ENCODE results near the gene MATCAP1. TPM values are rescaled to one million over a fixed set of nuclear protein-coding genes. Genes with fewer than 3 reads are reported as not detected.

The MATCAP1 gene
- total and polyA plus RNA-seq, 2 donors (not counting 1 experiment from before 2014, with no cell fraction given), result 16.6 to 28.4 TPM

- DNase-seq (ENCODE audit: low read depth in 2 of 2), result peak in 1 of 2 donors; percentile 15
- H3K9me3 ChIP-seq (ENCODE audit: control insufficient read depth, insufficient read depth, low read depth, low read length), result no peaks in the 10 kb centered on the region
- no peaks in the 10 kb centered on the region for H3K79me2 ChIP-seq (ENCODE audit: control insufficient read depth, insufficient read depth, low read length)
- no peak overlapping the region for H3K9ac ChIP-seq (ENCODE audit: insufficient read depth, low read length)
- H3K4me2 ChIP-seq (ENCODE audit: extremely low read depth, insufficient read depth, low read length), result no peak overlapping the region
- H2AFZ ChIP-seq (ENCODE audit: low read length), result no peak overlapping the region
- peak; percentile 23 for TF ChIP-seq EZH2 (IDR thresholded peaks at IDR 0.05; ENCODE audit: low read length, missing control alignments)
- TF ChIP-seq CTCF (conservative IDR thresholded peaks at IDR 0.05 in 1 of 2, IDR thresholded peaks at IDR 0.05 in 1 of 2; ENCODE audit: low read depth in 1 of 2, low read length in 2 of 2), result no peak
- H3K4me1 ChIP-seq (ENCODE audit: control insufficient read depth, extremely low read depth, insufficient read depth, low read length), result peaks cover 12% of the 10 kb centered on the region
- peak overlapping the region in 1 of 4 experiments; percentile 48 for H3K4me3 ChIP-seq (replicated peaks in 1 of 4; ENCODE audit: control extremely low read depth in 1 of 4, insufficient read depth in 1 of 4, low read depth in 3 of 4, low read length in 4 of 4)
- peaks cover 2% of the 10 kb centered on the region for H3K27me3 ChIP-seq (ENCODE audit: control insufficient read depth, insufficient read depth, low read length)
- H4K20me1 ChIP-seq (ENCODE audit: control insufficient read depth, extremely low read depth, insufficient read depth, low read length), result no peaks in the 10 kb centered on the region
- H3K36me3 ChIP-seq (ENCODE audit: control insufficient read depth, insufficient read depth, low read length), result peaks cover 3% of the 10 kb centered on the region
- H3K27ac ChIP-seq (ENCODE audit: insufficient read depth, low read length), result no peak overlapping the region
Measured at GRCh38 chr16:67165121-67166078, 18.4 kb downstream of the MATCAP1 start.

- Histone ChIP-seq H3K36me3 (ENCODE audit: control insufficient read depth, insufficient read depth, low read length) (peaks cover 3% of the 10 kb centered on the region), H3K9me3 (ENCODE audit: control insufficient read depth, insufficient read depth, low read depth, low read length) (no peaks in the 10 kb centered on the region), H3K4me3 (replicated peaks in 1 of 4; ENCODE audit: control extremely low read depth in 1 of 4, insufficient read depth in 1 of 4, low read depth in 3 of 4, low read length in 4 of 4) (peak within 1 kb of the TSS; percentile 19 to 48 (median 22)), H2AFZ (ENCODE audit: low read length) (no peak within 1 kb of the TSS), H3K27me3 (ENCODE audit: control insufficient read depth, insufficient read depth, low read length) (peaks cover 2% of the 10 kb centered on the region), H3K4me1 (ENCODE audit: control insufficient read depth, extremely low read depth, insufficient read depth, low read length) (peaks cover 9% of the 10 kb centered on the region), H3K79me2 (ENCODE audit: control insufficient read depth, insufficient read depth, low read length) (no peaks in the 10 kb centered on the region), H4K20me1 (ENCODE audit: control insufficient read depth, extremely low read depth, insufficient read depth, low read length) (no peaks in the 10 kb centered on the region), H3K4me2 (ENCODE audit: extremely low read depth, insufficient read depth, low read length) (peak within 1 kb of the TSS; percentile 93), H3K9ac (ENCODE audit: insufficient read depth, low read length) (no peak within 1 kb of the TSS), H3K27ac (ENCODE audit: insufficient read depth, low read length) (no peak within 1 kb of the TSS)
- no peak for TF ChIP-seq CTCF (conservative IDR thresholded peaks at IDR 0.05 in 1 of 2, IDR thresholded peaks at IDR 0.05 in 1 of 2; ENCODE audit: low read depth in 1 of 2, low read length in 2 of 2)
- no peak for TF ChIP-seq EZH2 (IDR thresholded peaks at IDR 0.05; ENCODE audit: low read length, missing control alignments)
- DNase-seq (ENCODE audit: low read depth in 2 of 2), result peak in 1 of 2 donors; percentile 44
Measured at GRCh38 chr16:67164599-67165061, 19.1 kb downstream of the MATCAP1 start, which contains the start of gene HSF4. Gene HSF4, plus strand, starts transcription at chr16:67164745. Its CDS starts 67 bp downstream, at chr16:67164812.

- H3K27ac ChIP-seq (ENCODE audit: insufficient read depth, low read length), result no peak overlapping the region
- no peaks in the 10 kb centered on the region for H4K20me1 ChIP-seq (ENCODE audit: control insufficient read depth, extremely low read depth, insufficient read depth, low read length)
- TF ChIP-seq EZH2 (IDR thresholded peaks at IDR 0.05; ENCODE audit: low read length, missing control alignments) (no peak), CTCF (conservative IDR thresholded peaks at IDR 0.05 in 1 of 2, IDR thresholded peaks at IDR 0.05 in 1 of 2; ENCODE audit: low read depth in 1 of 2, low read length in 2 of 2) (no peak)
- no peaks in the 10 kb centered on the region for H3K9me3 ChIP-seq (ENCODE audit: control insufficient read depth, insufficient read depth, low read depth, low read length)
- H3K4me3 ChIP-seq (replicated peaks in 1 of 4; ENCODE audit: control extremely low read depth in 1 of 4, insufficient read depth in 1 of 4, low read depth in 3 of 4, low read length in 4 of 4), result peak overlapping the region; percentile 19 to 47 (median 22)
- peaks cover 8% of the 10 kb centered on the region for H3K4me1 ChIP-seq (ENCODE audit: control insufficient read depth, extremely low read depth, insufficient read depth, low read length)
- peaks cover 3% of the 10 kb centered on the region for H3K36me3 ChIP-seq (ENCODE audit: control insufficient read depth, insufficient read depth, low read length)
- H3K27me3 ChIP-seq (ENCODE audit: control insufficient read depth, insufficient read depth, low read length), result peaks cover 2% of the 10 kb centered on the region
- H2AFZ ChIP-seq (ENCODE audit: low read length), result no peak overlapping the region
- H3K9ac ChIP-seq (ENCODE audit: insufficient read depth, low read length), result no peak overlapping the region
- H3K4me2 ChIP-seq (ENCODE audit: extremely low read depth, insufficient read depth, low read length), result peak overlapping the region; percentile 93
- peak in 1 of 2 donors; percentile 57 for DNase-seq (ENCODE audit: low read depth in 2 of 2)
- H3K79me2 ChIP-seq (ENCODE audit: control insufficient read depth, insufficient read depth, low read length), result no peaks in the 10 kb centered on the region
Measured at GRCh38 chr16:67163999-67164558, 19.7 kb downstream of the MATCAP1 start.

Data from fibroblast of lung (primary cell).